ENCODE measurements around the gene RGMA.

RGMA gene

DNA sequence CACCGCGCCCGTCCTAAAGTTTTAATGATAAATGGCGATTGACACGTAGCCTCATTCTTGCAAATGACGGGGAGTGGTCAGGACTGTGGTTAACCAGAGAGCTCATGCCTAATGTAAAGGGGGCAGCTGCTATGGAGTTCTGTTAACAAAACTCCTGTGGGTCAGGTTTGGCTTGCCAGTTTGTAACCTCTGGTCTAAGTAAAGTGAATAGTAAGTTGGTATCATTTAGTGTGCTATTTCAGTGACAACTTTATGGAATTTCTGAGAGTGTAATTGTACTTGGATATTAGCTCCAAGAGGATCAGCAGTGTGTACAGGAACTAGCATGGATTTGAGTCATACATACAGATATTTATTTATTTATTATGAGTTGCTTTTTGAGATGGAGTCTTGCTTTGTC lies 87.9 kb downstream of the RGMA start:
- DNase-seq, result no peak

DNA sequence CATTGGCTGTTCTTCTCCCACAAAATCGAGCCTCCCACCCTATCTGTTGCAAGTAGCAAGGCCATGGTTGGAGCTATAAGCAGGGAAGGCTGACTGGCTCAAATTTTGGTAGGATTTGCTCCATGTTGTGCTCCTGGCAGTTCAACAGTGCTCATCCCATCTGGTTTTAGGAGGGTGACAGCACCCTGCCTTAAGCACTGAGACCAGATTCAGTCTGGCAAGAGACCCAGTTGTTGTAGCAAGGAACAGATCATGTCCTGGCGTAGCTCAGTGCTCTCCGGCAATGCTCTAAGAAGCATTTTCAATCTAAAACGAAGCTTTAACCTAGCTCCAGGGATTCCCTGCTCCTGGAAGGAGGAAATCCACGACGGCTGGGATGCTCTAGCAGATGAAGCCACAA lies 91.2 kb downstream of the RGMA start:
- no peak for DNase-seq

DNA sequence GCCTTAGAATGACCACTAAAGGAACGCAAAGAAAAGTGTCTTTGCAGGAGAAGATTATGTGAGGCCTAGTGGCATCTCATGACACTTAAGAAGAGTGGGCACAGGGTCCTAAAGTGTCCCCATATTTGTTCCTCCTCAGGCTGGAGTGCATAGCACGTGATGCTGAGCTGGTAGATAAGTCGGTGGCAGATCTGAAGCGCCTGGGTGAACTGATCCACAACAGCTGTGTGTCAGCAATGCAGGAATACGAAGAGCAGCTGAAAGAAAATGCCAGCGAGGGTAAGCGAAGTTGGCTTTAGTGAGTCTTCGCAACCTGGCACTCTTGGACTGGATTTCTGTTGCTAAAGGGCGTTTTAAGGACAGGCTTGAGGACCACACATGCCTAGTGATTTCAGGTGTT lies 96.3 kb downstream of the RGMA start:
- DNase-seq, result no peak

DNA sequence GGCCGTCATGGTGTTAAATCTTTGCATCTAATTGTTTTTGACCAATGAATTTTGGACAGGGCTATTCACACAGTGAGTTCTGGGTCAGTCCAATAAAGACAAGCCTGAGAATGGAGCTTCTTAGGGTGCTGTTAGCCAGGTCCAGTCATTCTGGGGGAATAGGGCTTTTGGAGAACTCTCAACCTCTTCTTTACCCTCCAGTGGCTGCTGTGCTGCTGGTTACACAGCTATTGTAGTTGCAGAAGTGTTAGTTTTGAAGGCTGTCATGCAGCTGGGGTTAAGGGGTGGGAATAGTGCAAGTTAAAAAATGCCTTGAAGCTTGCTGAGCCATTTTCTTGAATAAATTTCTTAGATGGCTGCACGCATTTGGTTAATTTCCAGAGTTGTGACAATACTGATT lies 99.0 kb downstream of the RGMA start:
- DNase-seq, result no peak

DNA sequence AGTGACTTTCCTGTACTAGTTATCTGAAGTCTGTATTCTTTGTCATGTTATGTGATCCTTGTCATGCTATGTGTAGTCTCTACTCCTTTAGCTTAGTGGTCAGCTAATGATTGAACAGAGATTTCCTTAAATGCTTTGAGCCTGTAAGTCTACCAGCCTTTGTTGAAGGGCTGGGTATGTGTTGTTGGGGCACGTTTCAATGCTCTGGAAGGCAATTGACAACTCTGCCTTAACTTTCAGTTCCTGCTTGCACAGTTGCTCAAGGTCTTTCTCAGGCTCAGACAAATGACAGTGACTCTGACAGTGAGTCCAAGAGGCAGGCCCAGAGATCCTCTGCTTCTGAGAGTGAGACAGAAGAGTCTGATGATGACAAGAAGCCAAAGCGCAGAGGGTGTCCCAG lies 99.5 kb downstream of the RGMA start:
- no peak for DNase-seq
